ENCODE results near the gene NTNG1. TPM values are rescaled to one million over a fixed set of nuclear protein-coding genes. Genes with fewer than 3 reads are reported as not detected.

The NTNG1 gene
- total RNA-seq, 1 donor from 2014 or later = 19.7 TPM

- Mint-ChIP-seq H3K9me3 (no peaks in the 10 kb centered on the region), H3K27me3 (no peaks in the 10 kb centered on the region), H3K4me1 (ENCODE audit: unreplicated experiment) (peaks cover 8% of the 10 kb centered on the region), H3K36me3 (no peaks in the 10 kb centered on the region), H3K27ac (no peak overlapping the region), H3K4me3 (no peak overlapping the region)
- TF ChIP-seq CTCF (conservative IDR thresholded peaks at IDR 0.05) = no peak
- DNase-seq (ENCODE audit: extremely low spot score, unreplicated experiment) = no peak
Measured at GRCh38 chr1:107299521-107299920, 158.7 kb downstream of the NTNG1 start.

- no peak overlapping the region for H3K27ac Mint-ChIP-seq
- H3K4me1 Mint-ChIP-seq (ENCODE audit: unreplicated experiment) = no peaks in the 10 kb centered on the region
- H3K36me3 Mint-ChIP-seq = no peaks in the 10 kb centered on the region
- no peak for DNase-seq (ENCODE audit: extremely low spot score, unreplicated experiment)
- H3K27me3 Mint-ChIP-seq = no peaks in the 10 kb centered on the region
- no peak overlapping the region for H3K4me3 Mint-ChIP-seq
- no peak for TF ChIP-seq CTCF (conservative IDR thresholded peaks at IDR 0.05)
- H3K9me3 Mint-ChIP-seq = no peaks in the 10 kb centered on the region
Measured at GRCh38 chr1:107309962-107310361, 169.1 kb downstream of the NTNG1 start.

GRCh38 chr1:107315652-107316051 is 174.8 kb downstream of the NTNG1 start:
- no peak for DNase-seq (ENCODE audit: extremely low spot score, unreplicated experiment)
- Mint-ChIP-seq H3K4me1 (ENCODE audit: unreplicated experiment) (no peaks in the 10 kb centered on the region), H3K4me3 (no peak overlapping the region), H3K9me3 (no peaks in the 10 kb centered on the region), H3K27ac (no peak overlapping the region), H3K27me3 (no peaks in the 10 kb centered on the region), H3K36me3 (no peaks in the 10 kb centered on the region)
- TF ChIP-seq CTCF (conservative IDR thresholded peaks at IDR 0.05) = no peak

GRCh38 chr1:107318932-107319331 is 178.1 kb downstream of the NTNG1 start:
- H3K4me1 Mint-ChIP-seq (ENCODE audit: unreplicated experiment) = peaks cover 3% of the 10 kb centered on the region
- no peaks in the 10 kb centered on the region for H3K36me3 Mint-ChIP-seq
- H3K4me3 Mint-ChIP-seq = no peak overlapping the region
- TF ChIP-seq CTCF (conservative IDR thresholded peaks at IDR 0.05) = no peak
- no peaks in the 10 kb centered on the region for H3K27me3 Mint-ChIP-seq
- H3K27ac Mint-ChIP-seq = no peak overlapping the region
- H3K9me3 Mint-ChIP-seq = no peaks in the 10 kb centered on the region
- no peak for DNase-seq (ENCODE audit: extremely low spot score, unreplicated experiment)

GRCh38 chr1:107323784-107324183 is 182.9 kb downstream of the NTNG1 start:
- TF ChIP-seq CTCF (conservative IDR thresholded peaks at IDR 0.05) = no peak
- Mint-ChIP-seq H3K36me3 (no peaks in the 10 kb centered on the region), H3K27ac (no peak overlapping the region), H3K27me3 (no peaks in the 10 kb centered on the region), H3K4me3 (no peak overlapping the region), H3K9me3 (no peaks in the 10 kb centered on the region), H3K4me1 (ENCODE audit: unreplicated experiment) (peaks cover 3% of the 10 kb centered on the region)
- no peak for DNase-seq (ENCODE audit: extremely low spot score, unreplicated experiment)

- Mint-ChIP-seq H3K36me3 (no peaks in the 10 kb centered on the region), H3K27me3 (no peaks in the 10 kb centered on the region), H3K9me3 (no peaks in the 10 kb centered on the region), H3K4me1 (ENCODE audit: unreplicated experiment) (peaks cover 3% of the 10 kb centered on the region), H3K4me3 (no peak overlapping the region), H3K27ac (no peak overlapping the region)
- no peak for DNase-seq (ENCODE audit: extremely low spot score, unreplicated experiment)
- no peak for TF ChIP-seq CTCF (conservative IDR thresholded peaks at IDR 0.05)
Measured at GRCh38 chr1:107326824-107327445, 186.1 kb downstream of the NTNG1 start.
